GM12874 (cell line): ENCODE measurements around the gene DDT.
"Not testable (repeated sequence)": the region's sequence is repeated elsewhere in the genome, so short reads cannot be mapped to it uniquely, and the experiment has no call there.

Experiments used
- CTCF ChIP-seq: IDR thresholded peaks from 2 replicates; pipeline ENCODE4 v1.5.1; 2011; ENCODE audit warnings: low read depth, mild to moderate bottlenecking, control low read depth, low read length, moderate library complexity; ENCODE audit not compliant: insufficient read depth

The DDT gene

GRCh38 chr22:24002851-24003250 is 28.6 kb upstream of the DDT start:
- no peak for TF ChIP-seq CTCF

- no peak for TF ChIP-seq CTCF
Measured at GRCh38 chr22:24002272-24002671, 28.0 kb upstream of the DDT start.

GRCh38 chr22:24001314-24001713 is 27.1 kb upstream of the DDT start:
- no peak for TF ChIP-seq CTCF

- TF ChIP-seq CTCF = no peak
Measured at GRCh38 chr22:23997092-23997491, 22.9 kb upstream of the DDT start.

- TF ChIP-seq CTCF = peak; percentile 80
Measured at GRCh38 chr22:23984430-23984829, 10.2 kb upstream of the DDT start.

- not testable (repeated sequence) for TF ChIP-seq CTCF
Measured at GRCh38 chr22:23979557-23980240, 5.5 kb upstream of the DDT start, which contains the start of gene GSTT2. GSTT2 (plus strand) TSS chr22:23980134.

GRCh38 chr22:23970816-23971486 is 3.3 kb downstream of the DDT start:
- no peak for TF ChIP-seq CTCF
